ENCODE measurements around the gene NR3C2.

The NR3C2 gene

GRCh38 chr4:148214529-148215166, 227.6 kb downstream of the NR3C2 start:
- H3K9me3 ChIP-seq (ENCODE audit: insufficient read depth, low read length) = no peaks in the 10 kb centered on the region
- H3K27me3 ChIP-seq (ENCODE audit: low read length) = no peaks in the 10 kb centered on the region
- no peaks in the 10 kb centered on the region for H3F3A ChIP-seq (ENCODE audit: insufficient read depth)
- H3K79me2 ChIP-seq (ENCODE audit: insufficient read depth, low read length) = no peaks in the 10 kb centered on the region
- no peaks in the 10 kb centered on the region for H3K9me2 ChIP-seq (replicated peaks; ENCODE audit: insufficient read depth, low read length)
- no peak overlapping the region for H3K9ac ChIP-seq (ENCODE audit: low read length)
- H3K27ac ChIP-seq (ENCODE audit: low read depth, low read length) = no peak overlapping the region
- H2AFZ ChIP-seq (ENCODE audit: low read depth, low read length, severe bottlenecking) = no peak overlapping the region
- no peaks in the 10 kb centered on the region for H3K36me3 ChIP-seq (ENCODE audit: low read length)
- no peak overlapping the region for H3K4me2 ChIP-seq (ENCODE audit: low read depth, low read length, poor library complexity, severe bottlenecking)
- H4K20me1 ChIP-seq (ENCODE audit: low read depth, low read length) = no peaks in the 10 kb centered on the region
- TF ChIP-seq CTCF (IDR thresholded peaks at IDR 0.05; ENCODE audit: insufficient read depth, low read length, poor library complexity, severe bottlenecking) = no peak
- TF ChIP-seq EZH2phosphoT487 (conservative IDR thresholded peaks at IDR 0.05; ENCODE audit: low read length) = no peak
- H3K4me3 ChIP-seq (ENCODE audit: insufficient read depth, low read length, poor library complexity, severe bottlenecking) = no peak overlapping the region

GRCh38 chr4:148211533-148211932, 230.7 kb downstream of the NR3C2 start:
- Histone ChIP-seq H3K4me2 (ENCODE audit: low read depth, low read length, poor library complexity, severe bottlenecking) (no peak overlapping the region), H3K9ac (ENCODE audit: low read length) (no peak overlapping the region), H3K27me3 (ENCODE audit: low read length) (no peaks in the 10 kb centered on the region), H3K9me2 (replicated peaks; ENCODE audit: insufficient read depth, low read length) (no peaks in the 10 kb centered on the region), H3K79me2 (ENCODE audit: insufficient read depth, low read length) (no peaks in the 10 kb centered on the region), H3K36me3 (ENCODE audit: low read length) (no peaks in the 10 kb centered on the region), H4K20me1 (ENCODE audit: low read depth, low read length) (no peaks in the 10 kb centered on the region), H3F3A (ENCODE audit: insufficient read depth) (no peaks in the 10 kb centered on the region), H2AFZ (ENCODE audit: low read depth, low read length, severe bottlenecking) (no peak overlapping the region), H3K4me3 (ENCODE audit: insufficient read depth, low read length, poor library complexity, severe bottlenecking) (no peak overlapping the region), H3K9me3 (ENCODE audit: insufficient read depth, low read length) (no peaks in the 10 kb centered on the region), H3K27ac (ENCODE audit: low read depth, low read length) (no peak overlapping the region)
- no peak for TF ChIP-seq CTCF (IDR thresholded peaks at IDR 0.05; ENCODE audit: insufficient read depth, low read length, poor library complexity, severe bottlenecking)
- no peak for TF ChIP-seq EZH2phosphoT487 (conservative IDR thresholded peaks at IDR 0.05; ENCODE audit: low read length)

- no peak overlapping the region for H3K4me3 ChIP-seq (ENCODE audit: insufficient read depth, low read length, poor library complexity, severe bottlenecking)
- H3K27me3 ChIP-seq (ENCODE audit: low read length) = no peaks in the 10 kb centered on the region
- no peak overlapping the region for H3K4me2 ChIP-seq (ENCODE audit: low read depth, low read length, poor library complexity, severe bottlenecking)
- no peaks in the 10 kb centered on the region for H3K9me2 ChIP-seq (replicated peaks; ENCODE audit: insufficient read depth, low read length)
- H3K36me3 ChIP-seq (ENCODE audit: low read length) = no peaks in the 10 kb centered on the region
- no peaks in the 10 kb centered on the region for H4K20me1 ChIP-seq (ENCODE audit: low read depth, low read length)
- H3K9ac ChIP-seq (ENCODE audit: low read length) = no peak overlapping the region
- no peaks in the 10 kb centered on the region for H3K9me3 ChIP-seq (ENCODE audit: insufficient read depth, low read length)
- H3K79me2 ChIP-seq (ENCODE audit: insufficient read depth, low read length) = no peaks in the 10 kb centered on the region
- no peak overlapping the region for H2AFZ ChIP-seq (ENCODE audit: low read depth, low read length, severe bottlenecking)
- no peak overlapping the region for H3K27ac ChIP-seq (ENCODE audit: low read depth, low read length)
- no peaks in the 10 kb centered on the region for H3F3A ChIP-seq (ENCODE audit: insufficient read depth)
- no peak for TF ChIP-seq EZH2phosphoT487 (conservative IDR thresholded peaks at IDR 0.05; ENCODE audit: low read length)
- no peak for TF ChIP-seq CTCF (IDR thresholded peaks at IDR 0.05; ENCODE audit: insufficient read depth, low read length, poor library complexity, severe bottlenecking)
Observed at GRCh38 chr4:148210661-148211060, 231.6 kb downstream of the NR3C2 start.
